K562 (cell line): ENCODE results near the gene PRKACG. TPM values are rescaled to one million over a fixed set of nuclear protein-coding genes. Genes with fewer than 3 reads are reported as not detected.

Experiments
- ATAC-seq: fragments of 200-7000 bp; cut with Tn5 transposase; 3 replicates; pipeline ENCODE4 v1.9.1; 2020; ENCODE audit warnings: moderate library complexity
- Bru-seq: library from RNA; stranded (reverse); fragments of 400-500 nt; gene quantifications from one replicate; lab custom pipeline; 2021; lab: Mats Ljungman, UMichigan
- BruChase-seq, 2 experiments: library from RNA; stranded (reverse); fragments of 400-500 nt; gene quantifications; one replicate each; lab custom pipeline; 2021; lab: Mats Ljungman, UMichigan
- BruUV-seq: library from RNA; stranded (reverse); fragments of 400-500 nt; replicated peaks from 2 replicates; lab custom pipeline; 2021; lab: Mats Ljungman, UMichigan
- CTCF ChIA-PET: fragments of 300-600 bp; formaldehyde crosslinking; extraction: SDS; loops from one replicate; lab custom pipeline; 2021; ENCODE audit warnings: low intra/inter-chr PET ratio; lab: Yijun Ruan, JAX
- POLR2A ChIA-PET: fragments of 300-600, 350-650 bp; sonication (Branson Sonifier 250); formaldehyde crosslinking; extraction: SDS; loops from one replicate; lab custom pipeline; 2021; ENCODE audit warnings: antibody characterized with exemption, inconsistent platforms; lab: Yijun Ruan, JAX
- DNase-seq, 4 experiments: peaks; one replicate each; pipeline versions ENCODE4 v3.0.0 to v3.0.0-alpha.2; 2011 to 2018; ENCODE audit warnings: low spot score in 3 of 4, mixed read lengths in 3 of 4; ENCODE audit errors: extremely low read depth in 1 of 4
- FAIRE-seq: peaks from 2 replicates; lab custom pipeline; 2011; peaks lifted over from hg19 to GRCh38; lab: Jason Lieb, UNC
- H2AFZ ChIP-seq: 2 replicates; pipeline ENCODE4 v1.6.0; 2011; ENCODE audit warnings: low read depth, low read length, control low read depth, inconsistent platforms
- H3K27ac ChIP-seq: fragments of 200-600 bp; 3 replicates; pipeline ENCODE4 v1.8.0; 2011; ENCODE audit warnings: low read depth, mild to moderate bottlenecking, control low read depth, inconsistent platforms, low read length, moderate library complexity, mixed read lengths; ENCODE audit errors: extremely low read depth
- H3K27me3 ChIP-seq, 2 experiments: fragments of 300-600 bp in 1 of 2; 2 replicates in 1 of 2; 3 replicates in 1 of 2; pipeline versions ENCODE4 v1.6.0 to v1.8.0; 2011; ENCODE audit warnings: inconsistent platforms in 2 of 2, low read length in 2 of 2, mild to moderate bottlenecking in 1 of 2, mixed read lengths in 1 of 2, moderate library complexity in 1 of 2; ENCODE audit not compliant: control insufficient read depth in 2 of 2, insufficient read depth in 2 of 2
- H3K36me3 ChIP-seq: fragments of 300-600 bp; 3 replicates; pipeline ENCODE4 v1.8.0; 2011; ENCODE audit warnings: mild to moderate bottlenecking, low read length, inconsistent platforms; ENCODE audit not compliant: control insufficient read depth, insufficient read depth
- H3K4me1 ChIP-seq, 2 experiments: fragments of 200-600 bp in 1 of 2; replicated peaks in 1 of 2; 2 replicates in 1 of 2; 3 replicates in 1 of 2; pipeline versions ENCODE4 v1.5.1 to v1.8.0; 2011; ENCODE audit warnings: inconsistent platforms in 2 of 2, low read length in 2 of 2, mild to moderate bottlenecking in 1 of 2, mixed read lengths in 1 of 2, moderate library complexity in 1 of 2; ENCODE audit not compliant: control insufficient read depth in 2 of 2, insufficient read depth in 2 of 2
- H3K4me2 ChIP-seq: 2 replicates; pipeline ENCODE4 v1.6.1; 2011; ENCODE audit warnings: low read length, control low read depth, inconsistent platforms, mixed read lengths; ENCODE audit not compliant: insufficient read depth
- H3K4me3 ChIP-seq: fragments of 200-600 bp; sonication (generic), shearing (Covaris generic); 2 replicates; pipeline ENCODE4 v1.5.1; 2016; ENCODE audit warnings: control low read depth, inconsistent platforms
- H3K79me2 ChIP-seq: fragments of 200-600 bp; 3 replicates; pipeline ENCODE4 v1.8.0; 2011; ENCODE audit warnings: low read length, inconsistent platforms; ENCODE audit not compliant: control insufficient read depth, insufficient read depth
- H3K9ac ChIP-seq, 2 experiments: 2 replicates each; pipeline versions ENCODE4 v1.6.0 to v1.6.1; 2011; ENCODE audit warnings: low read depth in 2 of 2, low read length in 2 of 2, control low read depth in 1 of 2, inconsistent platforms in 1 of 2, mild to moderate bottlenecking in 1 of 2, mixed read lengths in 1 of 2; ENCODE audit not compliant: insufficient read depth in 1 of 2
- H3K9me1 ChIP-seq: one replicate; pipeline ENCODE4 v1.6.0; 2011; ENCODE audit warnings: inconsistent platforms, mild to moderate bottlenecking, low read length, moderate library complexity; ENCODE audit not compliant: control insufficient read depth, insufficient read depth
- H3K9me3 ChIP-seq: replicated peaks from 2 replicates; pipeline ENCODE4 v1.5.1; 2011; ENCODE audit warnings: low read depth, low read length, inconsistent platforms; ENCODE audit not compliant: control insufficient read depth, insufficient read depth
- H4K20me1 ChIP-seq: replicated peaks from 2 replicates; pipeline ENCODE4 v1.6.1; 2011; ENCODE audit warnings: low read length, inconsistent platforms, mixed read lengths; ENCODE audit not compliant: control insufficient read depth, insufficient read depth
- CCAR2 ChIP-seq: fragments of 200-400 bp; formaldehyde crosslinking; IDR thresholded peaks from 2 replicates; pipeline ENCODE4 v1.6.1; 2017; ENCODE audit warnings: mild to moderate bottlenecking, low read depth, low read length
- RBFOX2 ChIP-seq: fragments of 200-400 bp; formaldehyde crosslinking; IDR thresholded peaks from 2 replicates; pipeline ENCODE4 v1.6.1; 2017; ENCODE audit warnings: low read depth, mild to moderate bottlenecking, low read length, moderate library complexity
- SRSF9 ChIP-seq: fragments of 200-400 bp; formaldehyde crosslinking; IDR thresholded peaks from 2 replicates; pipeline ENCODE4 v1.6.1; 2017; ENCODE audit warnings: low read depth, low read length, borderline replicate concordance
- TEAD2 ChIP-seq: fragments of 450-650 bp; IDR thresholded peaks from 2 replicates; pipeline ENCODE4 v1.6.1; 2016; ENCODE audit warnings: missing genetic modification characterization, control low read depth, missing compliant biosample characterization
- ZFX ChIP-seq: sonication (generic); formaldehyde crosslinking; IDR thresholded peaks from 2 replicates; pipeline ENCODE4 v1.8.0; 2022; ENCODE audit warnings: mild to moderate bottlenecking, missing genetic modification reagents, moderate library complexity
- ZNF143 ChIP-seq: sonication (generic); formaldehyde crosslinking; IDR thresholded peaks from 2 replicates; pipeline ENCODE4 v1.9.0; 2022; ENCODE audit warnings: mild to moderate bottlenecking, missing genetic modification reagents
- ZNF384 ChIP-seq: IDR thresholded peaks from 2 replicates; pipeline ENCODE4 v1.6.1; 2012; ENCODE audit warnings: low read depth, low read length, improper control_type of control experiment
- WGBS: fragments of 100-300 bp; shearing (Covaris generic); methylation state at CpG from one replicate; pipeline ENCODE4 v1.1.6; 2016; ENCODE audit warnings: low coverage, mixed read lengths; ENCODE audit not compliant: insufficient coverage; ENCODE audit errors: missing lambda C conversion rate; 5-methylcytosine and 5-hydroxymethylcytosine counted together
- in situ Hi-C: fragments of 300-500 bp; cut with MboI; formaldehyde crosslinking; loops from 4 replicates; pipeline ENCODE4 v1.15.0; 2018; ENCODE audit warnings: inconsistent platforms, mixed read lengths
- intact Hi-C: fragments of 100-400 bp; cut with micrococcal nuclease; formaldehyde crosslinking; loops from 2 replicates; pipeline ENCODE4 v1.14.2; 2022
- long read RNA-seq, 3 experiments: library from polyadenylated mRNA in 2 of 3; library from RNA in 1 of 3; unstranded in 2 of 3; stranded (forward) in 1 of 3; transcript quantifications; one replicate each; pipeline ENCODE4 v2.0.0, GENCODE V29; 2019 to 2022
- polyA minus RNA-seq, 3 experiments: library from RNA; depleted of rRNA, polyadenylated mRNA; stranded (reverse); fragments of >200 nt; gene quantifications; 2 replicates each; pipeline ENCODE4 v1.2.3, GENCODE V29; 2011
- polyA plus RNA-seq, 8 experiments: library from polyadenylated mRNA; depleted of rRNA in 4 of 8; stranded (reverse) in 5 of 8; unstranded in 3 of 8; fragments of >200 nt; fragmentation: Nextera tagmentation in 2 of 8; fragmentation: Illumina TruSeq in 1 of 8; extraction: Ambion mirVana in 2 of 8; extraction: Trizol in 1 of 8; gene quantifications; 2 replicates each; pipeline versions ENCODE4 v1.2.1 to v1.2.3, GENCODE V29; 2011 to 2014; ENCODE audit warnings: inconsistent platforms in 1 of 8, missing spikeins in 1 of 8
- total RNA-seq, 7 experiments: library from RNA; depleted of rRNA in 6 of 7; stranded (reverse); fragments of >200 nt in 6 of 7; fragmentation: Illumina TruSeq in 2 of 7; extraction: Trizol in 2 of 7; gene quantifications; 2 replicates each; pipeline versions ENCODE4 v1.2.1 to v1.2.3, GENCODE V29; 2011 to 2021; ENCODE audit warnings: low replicate concordance in 1 of 7
- TF ChIP-seq, protein P1 (sequence below): fragments of 450-650 bp; IDR thresholded peaks from 2 replicates; pipeline ENCODE4 v1.7.1; 2018; ENCODE audit warnings: mild to moderate bottlenecking, low read depth; ENCODE audit not compliant: partially characterized antibody
- TF ChIP-seq, protein P2 (sequence below), 2 experiments: fragments of 450-650 bp in 1 of 2; sonication (generic) in 1 of 2; formaldehyde crosslinking in 1 of 2; IDR thresholded peaks in 1 of 2; conservative IDR thresholded peaks in 1 of 2; 2 replicates each; pipeline versions ENCODE4 v1.6.1 to v1.8.1; 2016 to 2023; ENCODE audit warnings: mild to moderate bottlenecking in 2 of 2, moderate library complexity in 2 of 2, inconsistent platforms in 1 of 2, missing genetic modification reagents in 1 of 2
- TF ChIP-seq, protein P3 (sequence below), 2 experiments: fragments of 200-800 bp in 1 of 2; sonication (Bioruptor generic) in 1 of 2; sonication (generic) in 1 of 2; formaldehyde crosslinking in 1 of 2; IDR thresholded peaks in 1 of 2; conservative IDR thresholded peaks in 1 of 2; 2 replicates each; pipeline versions ENCODE4 v1.5.0 to v1.6.1; 2016 to 2020; ENCODE audit warnings: missing compliant biosample characterization in 1 of 2, missing genetic modification characterization in 1 of 2, missing genetic modification reagents in 1 of 2
- TF ChIP-seq, protein P4 (sequence below): sonication (generic); formaldehyde crosslinking; IDR thresholded peaks from 2 replicates; pipeline ENCODE4 v1.8.0; 2022; ENCODE audit warnings: missing genetic modification reagents, mild to moderate bottlenecking, moderate library complexity, borderline replicate concordance

Gene PRKACG
- not detected in 2 replicates for total RNA-seq (2011; cell fraction: chromatin; rRNA removed; ENCODE audit: low replicate concordance)
- not detected in 2 replicates for total RNA-seq (2011; cell fraction: nucleolus; rRNA removed)
- total RNA-seq (2011; cell fraction: nucleoplasm; rRNA removed): not detected in 2 replicates
- total RNA-seq (2014; rRNA removed) (not detected in 2 replicates), total RNA-seq (2014; rRNA removed; fragmentation: Illumina TruSeq; extraction: Trizol) (not detected in 2 replicates), total RNA-seq (2015; rRNA removed; fragmentation: Illumina TruSeq; extraction: Trizol) (not detected in 2 replicates), total RNA-seq (2021) (not detected in 2 replicates), polyA plus RNA-seq (2011; rRNA removed) (not detected in 2 replicates), polyA plus RNA-seq (2014; fragmentation: Illumina TruSeq; extraction: Trizol) (not detected in 2 replicates), polyA plus RNA-seq (2014; fragmentation: Nextera tagmentation; extraction: Ambion mirVana) (not detected), polyA plus RNA-seq (2014; rRNA removed) (not detected in 2 replicates), polyA minus RNA-seq (2011; rRNA and poly(A)+ RNA removed) (not detected in 2 replicates), Bru-seq, nascent RNA (not detected), BruChase-seq, experiment 1, labeled RNA remaining after a 2-hour chase (not detected), BruChase-seq, experiment 2, labeled RNA remaining after a 6-hour chase (not detected)
- polyA plus RNA-seq (2011; cell fraction: cytosol; rRNA removed): not detected in 2 replicates
- 0.07 TPM in 1 of 2 replicates, not detected in the other for polyA plus RNA-seq (2011; cell fraction: nucleus; rRNA removed)
- polyA plus RNA-seq (2012): not detected in 2 replicates
- polyA minus RNA-seq (2011; cell fraction: cytosol; rRNA and poly(A)+ RNA removed): not detected in 2 replicates
- not detected in 2 replicates for polyA minus RNA-seq (2011; cell fraction: nucleus; rRNA and poly(A)+ RNA removed)
- long read RNA-seq, experiment 1: 0 reads
- long read RNA-seq, experiment 2: 0 reads
- long read RNA-seq, experiment 3: 0 reads

DNA sequence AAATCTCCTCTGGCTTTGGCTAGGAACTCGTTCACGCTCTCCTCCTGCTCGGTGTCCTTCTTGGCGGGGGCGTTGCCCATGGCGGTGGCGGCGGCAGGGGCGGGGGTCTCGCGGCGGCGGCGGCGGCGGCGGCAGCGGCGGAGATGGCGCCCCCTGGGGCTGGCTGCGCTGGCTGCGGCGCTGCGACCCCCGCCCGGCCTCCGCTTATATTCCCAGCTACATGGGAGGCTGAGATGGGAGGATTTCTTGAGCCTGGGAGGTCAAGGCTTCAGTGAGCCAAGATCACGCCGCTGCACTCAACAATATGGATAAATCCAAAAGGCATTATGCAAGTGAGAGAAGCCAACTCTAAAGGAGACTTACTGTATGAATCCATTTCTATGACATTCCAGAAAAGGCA, at the start of gene PRKACG:
PRKACG (minus strand) TSS at position 101 of the 400 bp plus-strand sequence; CDS start at position 80, 21 bp downstream.
- no TSS peak for BruUV-seq
- ATAC-seq: no peak
- Histone ChIP-seq H3K9ac (no peak within 1 kb of the TSS), H3K4me1 (peaks cover 0 to 10% of the 10 kb centered on the region in 2 experiments; a peak in 3 of 5 replicates), H3K27ac (no peak within 1 kb of the TSS), H3K9me1 (no peaks in the 10 kb centered on the region), H3K4me3 (no peak within 1 kb of the TSS), H2AFZ (no peak within 1 kb of the TSS), H3K4me2 (no peak within 1 kb of the TSS), H3K36me3 (no peaks in the 10 kb centered on the region), H4K20me1 (no peaks in the 10 kb centered on the region), H3K27me3 (no peaks in the 10 kb centered on the region), H3K9me3 (peaks cover 10% of the 10 kb centered on the region), H3K79me2 (no peaks in the 10 kb centered on the region)
- no peak for FAIRE-seq
- ChIA-PET POLR2A (no interaction called here), CTCF (no interaction called here)
- in situ Hi-C loops: no loop called here
- DNase-seq: no peak
- intact Hi-C loops: no loop called here
- WGBS: 100% methylated on average over 2 of the region's 29 CpGs
- no peak for TF ChIP-seq ZNF384
- no peak for TF ChIP-seq TEAD2 (tag)
- TF ChIP-seq, protein P1, sequence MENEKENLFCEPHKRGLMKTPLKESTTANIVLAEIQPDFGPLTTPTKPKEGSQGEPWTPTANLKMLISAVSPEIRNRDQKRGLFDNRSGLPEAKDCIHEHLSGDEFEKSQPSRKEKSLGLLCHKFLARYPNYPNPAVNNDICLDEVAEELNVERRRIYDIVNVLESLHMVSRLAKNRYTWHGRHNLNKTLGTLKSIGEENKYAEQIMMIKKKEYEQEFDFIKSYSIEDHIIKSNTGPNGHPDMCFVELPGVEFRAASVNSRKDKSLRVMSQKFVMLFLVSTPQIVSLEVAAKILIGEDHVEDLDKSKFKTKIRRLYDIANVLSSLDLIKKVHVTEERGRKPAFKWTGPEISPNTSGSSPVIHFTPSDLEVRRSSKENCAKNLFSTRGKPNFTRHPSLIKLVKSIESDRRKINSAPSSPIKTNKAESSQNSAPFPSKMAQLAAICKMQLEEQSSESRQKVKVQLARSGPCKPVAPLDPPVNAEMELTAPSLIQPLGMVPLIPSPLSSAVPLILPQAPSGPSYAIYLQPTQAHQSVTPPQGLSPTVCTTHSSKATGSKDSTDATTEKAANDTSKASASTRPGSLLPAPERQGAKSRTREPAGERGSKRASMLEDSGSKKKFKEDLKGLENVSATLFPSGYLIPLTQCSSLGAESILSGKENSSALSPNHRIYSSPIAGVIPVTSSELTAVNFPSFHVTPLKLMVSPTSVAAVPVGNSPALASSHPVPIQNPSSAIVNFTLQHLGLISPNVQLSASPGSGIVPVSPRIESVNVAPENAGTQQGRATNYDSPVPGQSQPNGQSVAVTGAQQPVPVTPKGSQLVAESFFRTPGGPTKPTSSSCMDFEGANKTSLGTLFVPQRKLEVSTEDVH: no peak
- no peak for TF ChIP-seq CCAR2
- no peak for TF ChIP-seq RBFOX2
- TF ChIP-seq, protein P2, sequence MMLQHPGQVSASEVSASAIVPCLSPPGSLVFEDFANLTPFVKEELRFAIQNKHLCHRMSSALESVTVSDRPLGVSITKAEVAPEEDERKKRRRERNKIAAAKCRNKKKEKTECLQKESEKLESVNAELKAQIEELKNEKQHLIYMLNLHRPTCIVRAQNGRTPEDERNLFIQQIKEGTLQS (IDR thresholded peaks at IDR 0.05): no peak
- TF ChIP-seq, protein P2 (CRISPR knock-in tag; conservative IDR thresholded peaks at IDR 0.05): no peak
- no peak for TF ChIP-seq SRSF9
- TF ChIP-seq, protein P3, sequence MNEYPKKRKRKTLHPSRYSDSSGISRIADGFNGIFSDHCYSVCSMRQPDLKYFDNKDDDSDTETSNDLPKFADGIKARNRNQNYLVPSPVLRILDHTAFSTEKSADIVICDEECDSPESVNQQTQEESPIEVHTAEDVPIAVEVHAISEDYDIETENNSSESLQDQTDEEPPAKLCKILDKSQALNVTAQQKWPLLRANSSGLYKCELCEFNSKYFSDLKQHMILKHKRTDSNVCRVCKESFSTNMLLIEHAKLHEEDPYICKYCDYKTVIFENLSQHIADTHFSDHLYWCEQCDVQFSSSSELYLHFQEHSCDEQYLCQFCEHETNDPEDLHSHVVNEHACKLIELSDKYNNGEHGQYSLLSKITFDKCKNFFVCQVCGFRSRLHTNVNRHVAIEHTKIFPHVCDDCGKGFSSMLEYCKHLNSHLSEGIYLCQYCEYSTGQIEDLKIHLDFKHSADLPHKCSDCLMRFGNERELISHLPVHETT (CRISPR knock-in tag; conservative IDR thresholded peaks at IDR 0.05 in 1 of 2, IDR thresholded peaks at IDR 0.05 in 1 of 2): no peak
- TF ChIP-seq ZFX (CRISPR knock-in tag): no peak
- TF ChIP-seq, protein P4, sequence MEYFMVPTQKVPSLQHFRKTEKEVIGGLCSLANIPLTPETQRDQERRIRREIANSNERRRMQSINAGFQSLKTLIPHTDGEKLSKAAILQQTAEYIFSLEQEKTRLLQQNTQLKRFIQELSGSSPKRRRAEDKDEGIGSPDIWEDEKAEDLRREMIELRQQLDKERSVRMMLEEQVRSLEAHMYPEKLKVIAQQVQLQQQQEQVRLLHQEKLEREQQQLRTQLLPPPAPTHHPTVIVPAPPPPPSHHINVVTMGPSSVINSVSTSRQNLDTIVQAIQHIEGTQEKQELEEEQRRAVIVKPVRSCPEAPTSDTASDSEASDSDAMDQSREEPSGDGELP: no peak
- no peak for TF ChIP-seq ZNF143
